ENCODE data around the gene BARHL2. TPM values are rescaled to one million over a fixed set of nuclear protein-coding genes. Genes with fewer than 3 reads are reported as not detected.

Gene BARHL2
- total RNA-seq, 4 donors from 2014 or later: not detected

GRCh38 chr1:90704817-90705216, 12.3 kb downstream of the BARHL2 start:
- H3K36me3 ChIP-seq: no peaks in the 10 kb centered on the region
- no peak for TF ChIP-seq EP300 (IDR thresholded peaks at IDR 0.05)
- TF ChIP-seq, protein P1, sequence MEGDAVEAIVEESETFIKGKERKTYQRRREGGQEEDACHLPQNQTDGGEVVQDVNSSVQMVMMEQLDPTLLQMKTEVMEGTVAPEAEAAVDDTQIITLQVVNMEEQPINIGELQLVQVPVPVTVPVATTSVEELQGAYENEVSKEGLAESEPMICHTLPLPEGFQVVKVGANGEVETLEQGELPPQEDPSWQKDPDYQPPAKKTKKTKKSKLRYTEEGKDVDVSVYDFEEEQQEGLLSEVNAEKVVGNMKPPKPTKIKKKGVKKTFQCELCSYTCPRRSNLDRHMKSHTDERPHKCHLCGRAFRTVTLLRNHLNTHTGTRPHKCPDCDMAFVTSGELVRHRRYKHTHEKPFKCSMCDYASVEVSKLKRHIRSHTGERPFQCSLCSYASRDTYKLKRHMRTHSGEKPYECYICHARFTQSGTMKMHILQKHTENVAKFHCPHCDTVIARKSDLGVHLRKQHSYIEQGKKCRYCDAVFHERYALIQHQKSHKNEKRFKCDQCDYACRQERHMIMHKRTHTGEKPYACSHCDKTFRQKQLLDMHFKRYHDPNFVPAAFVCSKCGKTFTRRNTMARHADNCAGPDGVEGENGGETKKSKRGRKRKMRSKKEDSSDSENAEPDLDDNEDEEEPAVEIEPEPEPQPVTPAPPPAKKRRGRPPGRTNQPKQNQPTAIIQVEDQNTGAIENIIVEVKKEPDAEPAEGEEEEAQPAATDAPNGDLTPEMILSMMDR (IDR thresholded peaks at IDR 0.05): no peak
- TF ChIP-seq POLR2A (IDR thresholded peaks at IDR 0.05): no peak
- no peak overlapping the region for H3K27ac ChIP-seq
- DNase-seq (ENCODE audit: low spot score in 2 of 2): no peak
- 9 to 16% methylated on average over 14 of the region's 14 CpGs for WGBS, 2 donors
- peaks cover 0 to 25% (median 10%) of the 10 kb centered on the region in 4 donors for H3K4me1 ChIP-seq
- H3K27me3 ChIP-seq: peaks cover 13 to 94% of the 10 kb centered on the region in 2 donors
- no peak overlapping the region for H3K4me3 ChIP-seq
- no peaks in the 10 kb centered on the region for H3K9me3 ChIP-seq

GRCh38 chr1:90694846-90695245, 22.3 kb downstream of the BARHL2 start:
- Histone ChIP-seq H3K4me1 (no peaks in the 10 kb centered on the region), H3K9me3 (no peaks in the 10 kb centered on the region), H3K27me3 (peaks cover 0 to 26% of the 10 kb centered on the region in 2 donors), H3K27ac (no peak overlapping the region), H3K4me3 (no peak overlapping the region), H3K36me3 (no peaks in the 10 kb centered on the region)
- TF ChIP-seq POLR2A (IDR thresholded peaks at IDR 0.05) (no peak), EP300 (IDR thresholded peaks at IDR 0.05) (no peak)
- TF ChIP-seq, protein P1 (IDR thresholded peaks at IDR 0.05): no peak
- WGBS, 2 donors: 71 to 76% methylated on average over 3 of the region's 3 CpGs
- DNase-seq (ENCODE audit: low spot score in 2 of 2): no peak

- 81 to 88% methylated on average over 3 of the region's 3 CpGs for WGBS, 2 donors
- Histone ChIP-seq H3K4me3 (no peak overlapping the region), H3K36me3 (no peaks in the 10 kb centered on the region), H3K27me3 (peaks cover 0 to 5% of the 10 kb centered on the region in 2 donors), H3K27ac (no peak overlapping the region), H3K4me1 (no peaks in the 10 kb centered on the region), H3K9me3 (no peaks in the 10 kb centered on the region)
- DNase-seq (ENCODE audit: low spot score in 2 of 2): no peak
- TF ChIP-seq EP300 (IDR thresholded peaks at IDR 0.05) (no peak), POLR2A (IDR thresholded peaks at IDR 0.05) (no peak)
- TF ChIP-seq, protein P1 (IDR thresholded peaks at IDR 0.05): no peak
Observed at GRCh38 chr1:90687747-90688146, 29.4 kb downstream of the BARHL2 start.

GRCh38 chr1:90675161-90675847, 41.8 kb downstream of the BARHL2 start:
- H3K27me3 ChIP-seq: no peaks in the 10 kb centered on the region
- no peak overlapping the region for H3K4me3 ChIP-seq
- 92 to 96% methylated on average over 1 of the region's 1 CpG for WGBS, 2 donors
- no peak overlapping the region for H3K27ac ChIP-seq
- H3K36me3 ChIP-seq: no peaks in the 10 kb centered on the region
- no peak for TF ChIP-seq EP300 (IDR thresholded peaks at IDR 0.05)
- TF ChIP-seq, protein P1 (IDR thresholded peaks at IDR 0.05): no peak
- no peak for TF ChIP-seq POLR2A (IDR thresholded peaks at IDR 0.05)
- DNase-seq (ENCODE audit: low spot score in 2 of 2): no peak
- H3K9me3 ChIP-seq: peaks cover 0 to 30% (median 0%) of the 10 kb centered on the region in 4 donors
- H3K4me1 ChIP-seq: no peaks in the 10 kb centered on the region

- Histone ChIP-seq H3K9me3 (peaks cover 0 to 24% (median 0%) of the 10 kb centered on the region in 4 donors), H3K4me3 (no peak overlapping the region), H3K27ac (no peak overlapping the region), H3K27me3 (no peaks in the 10 kb centered on the region), H3K36me3 (no peaks in the 10 kb centered on the region), H3K4me1 (no peaks in the 10 kb centered on the region)
- WGBS, 2 donors: 86 to 89% methylated on average over 3 of the region's 3 CpGs
- no peak for TF ChIP-seq POLR2A (IDR thresholded peaks at IDR 0.05)
- TF ChIP-seq EP300 (IDR thresholded peaks at IDR 0.05): no peak
- TF ChIP-seq, protein P1 (IDR thresholded peaks at IDR 0.05): no peak
- no peak for DNase-seq (ENCODE audit: low spot score in 2 of 2)
Observed at GRCh38 chr1:90671741-90672140, 45.4 kb downstream of the BARHL2 start.
